ENCODE results near the gene RAN.
A peak's percentile ranks its signal among the peaks of the same experiment; 100 is the strongest.

RAN gene

DNA sequence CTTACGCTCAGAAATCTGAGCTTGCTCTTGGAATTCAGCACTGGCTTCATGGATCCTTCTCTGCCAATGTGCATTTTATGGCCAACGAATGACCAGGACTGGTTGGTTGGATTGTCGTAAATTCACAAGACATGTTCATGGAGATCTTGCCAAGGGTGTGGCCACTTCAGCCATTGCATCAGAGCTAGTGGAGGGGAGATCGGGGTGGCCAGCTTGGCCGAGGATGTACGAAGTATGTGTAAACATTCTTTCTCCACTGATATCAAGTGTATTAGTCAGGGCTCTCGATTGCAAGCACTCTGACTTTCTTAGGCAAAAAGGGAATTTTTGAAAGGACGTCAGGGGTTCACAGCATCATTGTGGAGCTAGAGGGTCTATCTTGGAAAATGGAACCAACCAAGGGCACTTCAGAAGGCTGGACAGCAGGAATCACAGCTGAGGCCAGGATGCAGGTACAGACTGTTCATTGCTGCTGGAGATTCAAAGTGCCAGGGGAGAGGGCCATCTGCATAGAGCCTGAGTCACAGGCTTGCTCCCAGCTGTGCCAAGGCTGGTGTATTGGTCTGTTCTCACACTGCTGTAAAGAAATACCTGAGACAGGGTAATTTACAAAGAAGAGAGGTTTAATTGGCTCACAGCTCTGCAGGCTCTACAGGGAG is 49.0 kb downstream of the RAN start:
- DNase-seq (ENCODE audit: low spot score), result peak; percentile 85
- TF ChIP-seq, protein P1, sequence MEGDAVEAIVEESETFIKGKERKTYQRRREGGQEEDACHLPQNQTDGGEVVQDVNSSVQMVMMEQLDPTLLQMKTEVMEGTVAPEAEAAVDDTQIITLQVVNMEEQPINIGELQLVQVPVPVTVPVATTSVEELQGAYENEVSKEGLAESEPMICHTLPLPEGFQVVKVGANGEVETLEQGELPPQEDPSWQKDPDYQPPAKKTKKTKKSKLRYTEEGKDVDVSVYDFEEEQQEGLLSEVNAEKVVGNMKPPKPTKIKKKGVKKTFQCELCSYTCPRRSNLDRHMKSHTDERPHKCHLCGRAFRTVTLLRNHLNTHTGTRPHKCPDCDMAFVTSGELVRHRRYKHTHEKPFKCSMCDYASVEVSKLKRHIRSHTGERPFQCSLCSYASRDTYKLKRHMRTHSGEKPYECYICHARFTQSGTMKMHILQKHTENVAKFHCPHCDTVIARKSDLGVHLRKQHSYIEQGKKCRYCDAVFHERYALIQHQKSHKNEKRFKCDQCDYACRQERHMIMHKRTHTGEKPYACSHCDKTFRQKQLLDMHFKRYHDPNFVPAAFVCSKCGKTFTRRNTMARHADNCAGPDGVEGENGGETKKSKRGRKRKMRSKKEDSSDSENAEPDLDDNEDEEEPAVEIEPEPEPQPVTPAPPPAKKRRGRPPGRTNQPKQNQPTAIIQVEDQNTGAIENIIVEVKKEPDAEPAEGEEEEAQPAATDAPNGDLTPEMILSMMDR (IDR thresholded peaks at IDR 0.05), result no peak
- H3K27ac ChIP-seq, result peak overlapping the region; percentile 14 to 78
- no peak overlapping the region for H3K4me3 ChIP-seq

DNA sequence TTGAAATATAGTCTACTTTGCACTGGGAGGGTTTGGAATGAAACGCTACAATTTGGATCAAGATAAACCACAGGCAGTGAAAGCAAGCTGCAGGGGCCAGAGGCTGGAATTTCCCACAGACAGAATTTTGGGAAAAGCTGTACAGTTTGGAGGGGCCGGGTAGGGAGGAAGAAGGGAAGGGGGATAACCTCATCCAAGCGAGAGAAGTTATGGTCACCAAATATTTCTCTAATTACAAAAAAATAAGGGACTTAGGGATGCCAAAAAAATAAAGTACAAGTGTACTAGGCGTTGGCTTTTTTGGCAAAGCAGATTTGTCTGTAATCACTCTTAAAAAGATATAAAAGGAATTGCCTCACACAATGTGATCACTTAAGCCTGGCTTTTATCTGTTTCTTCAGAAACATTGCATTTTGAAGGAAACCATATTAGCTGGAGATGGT is 50.7 kb downstream of the RAN start:
- Histone ChIP-seq H3K4me3 (peak overlapping the region; percentile 14), H3K27ac (peak overlapping the region in 1 of 2 donors; percentile 78)
- DNase-seq (ENCODE audit: low spot score), result no peak
- TF ChIP-seq, protein P1 (IDR thresholded peaks at IDR 0.05), result no peak

DNA sequence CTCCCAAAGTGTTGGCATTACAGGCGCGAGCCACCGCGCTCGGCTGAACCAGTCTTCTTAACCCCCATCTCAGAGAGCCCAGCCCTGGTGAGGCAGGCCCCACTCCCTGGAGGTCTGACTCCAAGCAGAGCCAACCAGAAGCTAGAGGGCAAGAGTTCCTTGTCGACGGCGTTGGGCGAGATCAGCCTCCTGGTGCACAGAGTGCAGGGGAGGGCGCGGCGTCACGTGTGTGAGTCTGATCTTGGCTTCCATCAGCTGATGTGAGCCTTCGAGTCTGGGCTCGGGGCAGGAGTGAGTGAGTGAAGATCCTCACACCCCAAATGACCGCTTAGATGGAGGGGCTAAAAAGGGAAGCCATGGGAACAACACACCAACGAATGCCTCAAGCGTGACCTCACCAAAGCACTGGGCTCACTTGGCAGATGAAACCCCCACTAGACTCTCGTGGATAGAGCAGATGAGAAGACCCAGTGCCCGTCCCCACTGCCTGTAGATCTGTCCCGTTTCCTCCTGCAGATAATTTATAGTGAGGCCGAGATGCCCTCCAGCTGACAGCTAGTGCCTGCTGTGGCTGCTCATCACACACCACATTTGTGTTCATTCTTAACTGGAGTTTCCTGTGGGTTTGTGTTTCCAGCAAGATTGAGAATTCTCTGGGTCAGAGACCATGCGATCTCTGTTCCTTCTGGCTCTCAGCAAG is 53.2 kb downstream of the RAN start:
- no peak for DNase-seq (ENCODE audit: low spot score)
- Histone ChIP-seq H3K4me3 (no peak overlapping the region), H3K27ac (no peak overlapping the region)
- TF ChIP-seq, protein P1 (IDR thresholded peaks at IDR 0.05), result no peak

DNA sequence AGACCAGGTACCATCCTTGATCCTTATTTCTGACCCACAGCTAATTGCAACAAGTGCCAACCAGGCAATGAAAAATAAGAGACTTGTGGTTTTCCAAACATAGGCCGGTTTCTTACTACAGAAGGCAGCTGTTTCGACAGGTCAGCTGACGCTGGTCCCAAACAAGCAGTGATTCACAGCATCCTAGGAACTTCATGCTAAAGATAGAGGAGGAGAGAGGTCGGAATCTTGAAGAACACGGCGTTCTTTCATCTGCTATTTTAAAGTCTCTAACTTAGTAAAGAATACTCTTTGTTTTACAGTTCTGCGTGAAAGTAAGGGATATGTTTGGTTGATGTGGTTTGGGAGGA is 53.8 kb downstream of the RAN start:
- no peak for DNase-seq (ENCODE audit: low spot score)
- TF ChIP-seq, protein P1 (IDR thresholded peaks at IDR 0.05), result no peak
- Histone ChIP-seq H3K4me3 (no peak overlapping the region), H3K27ac (no peak overlapping the region)
